Caki2 (cell line): Measurements from ENCODE around the gene FLT1. TPM values are rescaled to one million over a fixed set of nuclear protein-coding genes. Genes with fewer than 3 reads are reported as not detected.

Experiments
- DNase-seq: peaks from one replicate; pipeline ENCODE4 v3.0.0-alpha.2; 2015; ENCODE audit warnings: low read depth
- in situ Hi-C: cut with HindIII; loops from 2 replicates; pipeline ENCODE4 v1.10.0; 2016; ENCODE audit warnings: low sequenced_read_pairs, low pct_unique_long_range_greater_than_20kb, mixed read lengths
- total RNA-seq: library from RNA; depleted of rRNA; stranded (reverse); fragments of >200 nt; shearing (Covaris generic); gene quantifications from 2 replicates; pipeline ENCODE4 v1.2.3, GENCODE V29; 2014; ENCODE audit warnings: low replicate concordance

The FLT1 gene
- total RNA-seq, 1 experiment from 2014 or later, result not detected

- DNase-seq, result no peak
- in situ Hi-C loops, result no loop called here
Observed at GRCh38 chr13:28449826-28450773, 44.8 kb downstream of the FLT1 start.

GRCh38 chr13:28448651-28449358, 46.1 kb downstream of the FLT1 start:
- in situ Hi-C loops, result no loop called here

DNA sequence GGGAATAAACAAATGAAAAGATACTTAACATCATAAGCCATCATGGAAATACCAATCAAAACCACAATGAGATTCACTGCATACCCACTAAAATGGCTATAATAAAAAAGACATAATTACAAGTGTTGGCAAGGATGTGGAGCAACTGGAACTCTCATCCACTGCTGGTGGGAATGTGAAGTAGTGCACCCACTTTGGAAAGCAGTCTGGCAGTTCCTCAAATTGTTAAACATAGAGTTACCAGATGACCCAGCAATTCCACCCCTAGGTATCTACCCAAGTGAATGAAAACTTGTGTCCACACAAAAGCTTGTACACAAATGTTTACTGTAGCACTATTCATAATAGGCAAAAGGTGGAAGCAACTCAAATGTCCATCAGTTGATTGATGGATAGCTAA, 46.9 kb downstream of the FLT1 start:
- no peak for DNase-seq
- in situ Hi-C loops, result no loop called here

More at GRCh38 chr13:28448651-28449358, 46.1 kb downstream of the FLT1 start:
- no peak for DNase-seq

DNA sequence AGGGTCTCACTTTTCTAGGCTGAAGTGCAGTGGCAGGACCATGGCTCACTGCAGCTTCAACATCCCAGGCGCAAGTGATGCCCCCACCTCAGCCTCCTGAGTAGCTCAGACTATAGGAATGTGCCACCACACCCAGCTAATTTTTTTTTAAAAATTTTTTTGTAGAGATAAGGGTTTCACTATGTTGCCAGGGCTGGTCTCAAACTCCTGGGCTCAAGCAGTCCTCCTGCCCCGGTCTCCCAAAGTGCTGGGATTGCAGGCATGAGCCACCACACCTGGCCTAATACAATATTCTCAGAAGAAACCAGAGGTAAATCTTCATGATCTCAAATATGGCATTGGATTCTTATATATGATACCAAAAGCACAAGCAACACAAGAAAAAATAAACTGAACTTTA, 47.7 kb downstream of the FLT1 start:
- DNase-seq, result no peak
- in situ Hi-C loops, result no loop called here

DNA sequence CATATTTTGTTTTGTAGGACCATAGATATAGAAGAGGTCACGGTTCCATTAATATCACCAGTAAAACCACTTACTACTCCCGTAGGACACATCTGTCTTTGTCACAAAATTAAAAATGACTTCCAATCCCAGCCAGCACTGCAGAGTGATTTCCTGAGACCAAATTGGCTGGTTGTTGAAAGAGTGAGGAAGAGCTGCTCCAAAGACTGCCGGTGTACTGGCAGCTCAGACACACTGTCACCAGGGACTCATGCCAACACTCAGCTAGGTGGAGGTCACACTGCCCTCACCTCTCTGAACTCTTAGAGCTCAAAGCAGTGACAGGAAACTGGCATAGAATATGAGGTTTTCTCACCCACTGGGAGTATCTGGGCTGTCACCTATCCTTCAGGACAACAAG, 52.1 kb downstream of the FLT1 start:
- DNase-seq, result no peak
- in situ Hi-C loops, result no loop called here

- DNase-seq, result no peak
- in situ Hi-C loops, result no loop called here
Observed at GRCh38 chr13:28441529-28441928, 53.4 kb downstream of the FLT1 start.

DNA sequence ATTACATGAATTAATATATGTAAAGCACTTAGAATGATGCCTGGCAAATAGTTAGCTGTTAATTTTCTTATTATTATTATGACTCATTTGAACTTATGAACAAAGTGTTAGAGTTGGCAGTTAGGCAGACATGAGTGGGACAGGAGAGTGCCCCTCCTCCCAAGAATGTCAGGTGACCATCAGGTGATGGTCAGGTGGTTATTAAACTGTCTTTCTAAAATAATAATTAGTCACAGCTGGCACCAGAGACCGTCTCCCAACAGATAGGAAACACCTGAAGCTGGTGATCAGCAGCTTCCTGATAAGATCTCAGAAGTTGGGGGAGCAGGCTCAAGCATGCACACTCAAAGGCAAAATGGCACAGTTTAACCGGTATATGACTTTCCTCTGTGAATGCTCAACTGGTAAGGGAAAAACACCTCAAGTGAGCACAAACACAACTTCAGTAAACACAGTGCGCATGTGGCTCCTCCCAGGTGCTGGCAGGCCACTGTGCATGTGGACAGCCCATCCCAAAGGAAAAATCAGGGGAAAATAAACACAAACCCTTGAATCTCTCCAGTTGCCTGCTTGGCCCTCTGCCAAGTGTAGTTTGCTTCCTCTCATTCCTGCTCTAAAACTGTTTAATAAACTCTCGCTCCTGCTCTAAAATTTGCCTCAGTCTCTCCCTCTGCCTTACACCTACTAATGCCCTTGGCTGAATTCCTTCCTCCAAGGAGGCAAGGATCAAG, 54.0 kb downstream of the FLT1 start:
- no peak for DNase-seq
- in situ Hi-C loops, result no loop called here

GRCh38 chr13:28438598-28439334, 56.2 kb downstream of the FLT1 start:
- in situ Hi-C loops, result no loop called here
- DNase-seq, result no peak

DNA sequence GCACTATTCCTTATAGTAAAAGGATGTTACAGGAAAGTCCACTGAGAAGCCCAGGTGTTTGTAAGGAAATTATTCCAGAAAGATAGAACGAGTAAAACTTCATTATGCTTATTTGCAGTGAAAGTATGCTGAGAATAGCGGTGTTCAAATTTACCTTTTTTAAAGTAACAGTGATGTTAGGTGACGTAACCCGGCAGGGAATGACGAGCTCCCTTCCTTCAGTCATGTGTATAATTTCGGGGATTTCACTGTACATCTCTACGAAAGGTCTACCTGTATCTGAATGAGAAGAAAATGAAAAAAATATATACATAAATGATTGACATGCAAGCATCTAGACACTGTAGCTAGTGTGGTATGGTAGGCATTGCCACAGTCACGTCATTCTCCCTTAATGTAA, 56.9 kb downstream of the FLT1 start:
- no peak for DNase-seq
- in situ Hi-C loops, result no loop called here

DNA sequence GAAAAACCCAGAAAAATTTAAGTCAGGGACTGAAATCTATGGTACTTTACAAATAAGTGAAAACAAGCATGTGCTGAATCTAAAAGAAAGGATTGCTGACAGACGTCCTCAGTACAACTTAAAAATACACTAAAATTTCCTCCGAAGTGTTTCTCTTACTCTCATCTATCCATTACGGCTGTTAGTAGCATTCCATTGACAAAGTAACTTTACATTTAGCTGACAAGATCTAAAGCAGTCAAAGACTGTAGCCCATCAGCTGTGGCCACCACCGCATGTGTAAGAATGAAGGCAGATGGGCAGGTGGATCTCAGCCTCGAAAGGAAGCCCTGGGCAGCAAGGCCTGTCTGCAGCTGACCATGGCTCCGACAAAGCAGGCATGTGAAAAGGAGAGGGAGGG, 59.0 kb downstream of the FLT1 start:
- in situ Hi-C loops, result no loop called here

DNA sequence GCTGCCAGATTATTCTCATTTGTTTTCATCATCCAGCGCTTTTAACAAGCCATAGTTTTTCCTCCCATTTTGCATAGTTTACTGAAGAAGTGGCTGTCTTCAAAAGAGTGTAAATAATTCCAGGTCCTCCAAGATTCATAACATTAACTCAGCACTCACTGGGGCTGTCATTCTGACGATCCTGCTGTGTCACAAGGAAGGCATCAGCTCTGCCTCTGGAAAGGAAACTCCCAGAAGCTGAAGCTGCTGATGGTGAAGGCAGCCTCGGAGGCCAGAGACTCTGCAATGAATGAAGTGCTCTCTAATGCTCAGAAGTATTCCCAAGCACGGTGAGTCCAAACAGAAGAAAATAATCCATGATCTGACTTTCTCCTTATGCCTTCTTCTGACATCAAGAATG, 60.0 kb downstream of the FLT1 start:
- in situ Hi-C loops, result no loop called here
- no peak for DNase-seq

More for the DNA sequence above, 59.0 kb downstream of the FLT1 start:
- no peak for DNase-seq

DNA sequence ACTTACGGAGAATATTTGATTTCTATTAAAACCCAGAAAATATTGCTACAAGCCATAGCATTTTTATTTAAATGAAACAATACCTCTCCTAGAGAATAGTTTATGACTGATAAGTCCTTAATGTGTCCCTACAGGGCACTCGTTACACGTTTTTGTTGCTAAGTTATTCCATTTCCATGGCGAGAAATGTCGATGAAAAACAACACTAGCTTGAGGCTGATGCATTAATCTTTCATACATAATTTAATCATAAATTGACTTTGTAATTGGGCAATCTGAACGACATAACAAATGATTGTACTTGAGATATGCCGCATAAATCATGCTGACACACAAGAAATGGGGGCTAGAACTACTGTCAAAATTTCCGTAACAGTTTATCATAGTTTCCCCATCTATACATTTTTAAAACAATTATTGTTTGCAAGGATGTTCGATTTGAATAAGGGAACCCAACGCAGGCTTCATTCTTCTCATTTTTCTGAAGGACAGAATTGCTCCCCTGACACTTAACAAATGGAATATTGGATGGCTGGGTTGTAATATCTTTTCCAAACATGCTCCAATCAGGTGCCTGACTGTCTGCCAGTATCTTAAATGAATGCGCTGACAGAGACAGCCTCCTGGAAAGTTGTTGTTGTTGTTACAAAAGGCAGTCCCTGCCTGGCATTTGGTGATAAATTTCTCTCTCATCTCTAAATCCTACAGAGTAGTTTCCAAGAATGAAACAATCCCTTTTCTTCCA, 61.9 kb downstream of the FLT1 start:
- DNase-seq, result no peak
- in situ Hi-C loops, result no loop called here

GRCh38 chr13:28429685-28430290, 65.1 kb downstream of the FLT1 start:
- in situ Hi-C loops, result no loop called here
- DNase-seq, result no peak

DNA sequence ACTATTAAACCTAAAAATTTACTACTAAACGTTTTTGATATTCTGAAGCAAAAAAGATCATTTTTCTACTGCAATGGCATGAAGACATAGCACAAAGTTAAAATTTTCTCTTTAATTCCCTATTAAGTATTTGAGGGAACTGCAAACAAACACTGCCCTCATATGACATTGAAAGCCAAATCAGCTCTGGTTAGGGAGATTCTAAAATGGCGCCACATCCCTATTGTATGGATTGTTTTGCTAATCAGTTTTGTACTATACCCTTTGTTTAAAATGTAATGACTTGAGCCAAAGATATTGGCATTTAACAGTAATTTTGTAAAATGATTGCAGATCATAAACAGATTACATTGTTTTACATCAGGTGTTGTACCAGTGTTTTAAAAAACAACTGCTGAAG, 65.8 kb downstream of the FLT1 start:
- DNase-seq, result no peak
- in situ Hi-C loops, result no loop called here

DNA sequence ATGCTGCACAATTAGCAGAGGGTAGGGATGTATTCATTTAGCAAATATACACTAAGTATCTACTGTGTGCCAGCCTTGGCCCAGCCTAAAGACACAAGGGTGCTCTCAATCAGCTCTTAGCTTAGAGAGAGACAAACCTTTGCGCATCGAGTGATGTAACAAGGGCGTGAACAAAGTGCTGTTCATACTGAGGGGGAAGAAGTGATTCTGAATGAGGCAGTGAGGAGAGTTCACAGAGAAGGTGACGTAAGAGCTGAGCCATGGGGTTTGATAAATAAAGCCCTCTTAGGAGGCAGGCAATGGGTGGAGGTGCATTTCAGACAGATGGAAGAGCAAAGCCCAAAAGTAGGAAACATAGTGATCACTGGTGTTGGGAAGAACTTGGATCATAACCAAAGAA, 68.5 kb downstream of the FLT1 start:
- no peak for DNase-seq
- in situ Hi-C loops, result no loop called here

GRCh38 chr13:28425793-28426192, 69.1 kb downstream of the FLT1 start:
- no peak for DNase-seq
- in situ Hi-C loops, result no loop called here

- in situ Hi-C loops, result no loop called here
Observed at GRCh38 chr13:28424541-28424940, 70.4 kb downstream of the FLT1 start.

More at GRCh38 chr13:28424541-28424940, 70.4 kb downstream of the FLT1 start:
- no peak for DNase-seq
